ENCODE data around the gene UBE2V1.

UBE2V1 gene

DNA sequence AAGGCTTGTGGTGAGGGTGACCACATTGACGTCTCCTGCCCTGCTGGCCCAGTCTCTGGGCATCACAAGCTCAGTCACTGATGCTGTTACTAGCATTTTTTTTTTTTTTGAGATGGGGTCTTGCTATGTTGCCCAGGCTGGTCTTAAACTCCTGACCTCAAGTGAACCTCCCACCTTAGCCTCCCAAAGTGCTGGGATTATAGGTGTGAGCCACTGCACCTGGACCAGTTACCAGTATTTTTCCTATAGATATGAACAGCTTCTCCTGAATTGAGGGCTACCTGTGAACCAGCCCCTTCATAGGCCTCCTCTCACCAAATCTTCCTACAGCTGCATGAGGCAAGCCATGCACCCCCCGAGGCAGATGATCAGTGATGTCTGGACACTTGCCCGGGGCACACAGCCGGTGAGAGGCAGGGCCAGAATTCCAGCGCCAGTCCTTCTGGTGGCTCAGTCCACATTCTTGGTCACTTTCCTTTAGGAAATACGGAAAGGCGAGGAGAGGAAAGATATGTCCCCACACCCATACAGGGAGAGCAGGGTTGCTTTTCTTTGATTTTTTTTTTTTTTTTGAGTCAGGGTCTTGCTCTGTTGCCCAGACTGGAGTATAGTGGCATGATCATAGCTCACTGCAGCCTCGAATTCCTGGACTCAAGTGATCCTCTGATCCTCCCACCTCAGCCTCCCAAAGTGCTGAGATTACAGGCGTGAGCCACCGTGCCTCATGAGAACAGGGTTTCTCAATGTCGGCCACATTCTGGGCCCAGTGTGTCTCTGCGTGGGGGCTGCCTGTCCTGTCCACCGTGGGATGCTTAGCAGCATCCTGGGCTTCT, 50.7 kb downstream of the UBE2V1 start:
- TF ChIP-seq, protein P1, sequence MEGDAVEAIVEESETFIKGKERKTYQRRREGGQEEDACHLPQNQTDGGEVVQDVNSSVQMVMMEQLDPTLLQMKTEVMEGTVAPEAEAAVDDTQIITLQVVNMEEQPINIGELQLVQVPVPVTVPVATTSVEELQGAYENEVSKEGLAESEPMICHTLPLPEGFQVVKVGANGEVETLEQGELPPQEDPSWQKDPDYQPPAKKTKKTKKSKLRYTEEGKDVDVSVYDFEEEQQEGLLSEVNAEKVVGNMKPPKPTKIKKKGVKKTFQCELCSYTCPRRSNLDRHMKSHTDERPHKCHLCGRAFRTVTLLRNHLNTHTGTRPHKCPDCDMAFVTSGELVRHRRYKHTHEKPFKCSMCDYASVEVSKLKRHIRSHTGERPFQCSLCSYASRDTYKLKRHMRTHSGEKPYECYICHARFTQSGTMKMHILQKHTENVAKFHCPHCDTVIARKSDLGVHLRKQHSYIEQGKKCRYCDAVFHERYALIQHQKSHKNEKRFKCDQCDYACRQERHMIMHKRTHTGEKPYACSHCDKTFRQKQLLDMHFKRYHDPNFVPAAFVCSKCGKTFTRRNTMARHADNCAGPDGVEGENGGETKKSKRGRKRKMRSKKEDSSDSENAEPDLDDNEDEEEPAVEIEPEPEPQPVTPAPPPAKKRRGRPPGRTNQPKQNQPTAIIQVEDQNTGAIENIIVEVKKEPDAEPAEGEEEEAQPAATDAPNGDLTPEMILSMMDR (IDR thresholded peaks at IDR 0.05; ENCODE audit: low read depth, low read length), result no peak
- no peak overlapping the region for H3K4me3 ChIP-seq (ENCODE audit: low read depth, low read length)

- TF ChIP-seq, protein P1 (IDR thresholded peaks at IDR 0.05; ENCODE audit: low read depth, low read length), result no peak
These were observed 51.6 kb downstream of the UBE2V1 start for GRCh38 chr20:50061151-50062005.

GRCh38 chr20:50058662-50059402, 54.1 kb downstream of the UBE2V1 start:
- no peak overlapping the region for H3K4me3 ChIP-seq (ENCODE audit: low read depth, low read length)
- TF ChIP-seq, protein P1 (IDR thresholded peaks at IDR 0.05; ENCODE audit: low read depth, low read length), result no peak

More at GRCh38 chr20:50061151-50062005, 51.6 kb downstream of the UBE2V1 start:
- H3K4me3 ChIP-seq (ENCODE audit: low read depth, low read length), result no peak overlapping the region

DNA sequence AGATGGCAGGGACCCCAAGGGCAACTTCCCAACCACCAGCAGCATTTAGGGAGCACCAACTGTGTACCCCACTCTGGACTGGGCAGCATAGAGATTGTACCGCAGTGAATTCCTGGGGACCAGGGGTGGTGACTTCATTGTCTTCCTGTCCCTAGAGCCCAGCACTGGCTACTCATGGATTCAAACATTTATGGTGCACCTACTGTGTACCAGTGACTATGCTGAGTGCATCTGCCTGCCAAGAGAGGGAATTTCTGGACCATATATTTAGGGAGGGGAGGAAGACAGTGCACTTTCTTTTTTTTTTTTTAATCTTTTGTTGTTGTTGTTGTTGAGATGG, 55.3 kb downstream of the UBE2V1 start:
- no peak overlapping the region for H3K4me3 ChIP-seq (ENCODE audit: low read depth, low read length)
- TF ChIP-seq, protein P1 (IDR thresholded peaks at IDR 0.05; ENCODE audit: low read depth, low read length), result no peak

- TF ChIP-seq, protein P1 (IDR thresholded peaks at IDR 0.05; ENCODE audit: low read depth, low read length), result no peak
- no peak overlapping the region for H3K4me3 ChIP-seq (ENCODE audit: low read depth, low read length)
These were observed 55.8 kb downstream of the UBE2V1 start for GRCh38 chr20:50056951-50057713.

DNA sequence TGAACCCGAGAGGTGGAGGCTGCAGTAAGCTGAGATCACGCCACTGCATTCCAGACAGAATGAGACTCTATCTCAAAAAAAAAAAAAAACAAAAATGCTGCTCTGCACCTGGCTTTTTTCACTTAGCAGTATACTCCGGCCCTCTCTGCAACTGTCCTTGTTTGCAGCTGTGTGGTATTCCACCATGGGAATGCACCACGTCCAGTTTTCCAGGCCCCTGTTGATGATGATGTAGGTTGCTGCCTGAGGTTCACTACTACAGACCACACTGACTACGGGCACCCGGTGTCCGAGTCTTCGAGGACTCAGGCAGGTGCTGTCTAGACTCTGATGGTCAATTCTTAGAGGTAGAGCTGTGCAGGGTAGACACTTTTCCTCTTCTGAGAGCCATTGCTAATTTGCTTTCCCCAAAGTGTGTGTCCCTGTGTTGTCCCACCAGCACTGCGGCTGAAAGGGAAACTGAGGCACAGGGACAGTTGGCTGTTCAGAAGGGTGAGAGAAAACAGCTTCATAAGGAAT, 56.5 kb downstream of the UBE2V1 start:
- no peak overlapping the region for H3K4me3 ChIP-seq (ENCODE audit: low read depth, low read length)
- TF ChIP-seq, protein P1 (IDR thresholded peaks at IDR 0.05; ENCODE audit: low read depth, low read length), result no peak
